ENCODE data around the gene ACTL8. TPM values are rescaled to one million over a fixed set of nuclear protein-coding genes. Genes with fewer than 3 reads are reported as not detected.

The ACTL8 gene
- polyA plus RNA-seq, 1 donor (not counting 4 experiments of a cell fraction or from before 2014, with no cell fraction given): not detected

DNA sequence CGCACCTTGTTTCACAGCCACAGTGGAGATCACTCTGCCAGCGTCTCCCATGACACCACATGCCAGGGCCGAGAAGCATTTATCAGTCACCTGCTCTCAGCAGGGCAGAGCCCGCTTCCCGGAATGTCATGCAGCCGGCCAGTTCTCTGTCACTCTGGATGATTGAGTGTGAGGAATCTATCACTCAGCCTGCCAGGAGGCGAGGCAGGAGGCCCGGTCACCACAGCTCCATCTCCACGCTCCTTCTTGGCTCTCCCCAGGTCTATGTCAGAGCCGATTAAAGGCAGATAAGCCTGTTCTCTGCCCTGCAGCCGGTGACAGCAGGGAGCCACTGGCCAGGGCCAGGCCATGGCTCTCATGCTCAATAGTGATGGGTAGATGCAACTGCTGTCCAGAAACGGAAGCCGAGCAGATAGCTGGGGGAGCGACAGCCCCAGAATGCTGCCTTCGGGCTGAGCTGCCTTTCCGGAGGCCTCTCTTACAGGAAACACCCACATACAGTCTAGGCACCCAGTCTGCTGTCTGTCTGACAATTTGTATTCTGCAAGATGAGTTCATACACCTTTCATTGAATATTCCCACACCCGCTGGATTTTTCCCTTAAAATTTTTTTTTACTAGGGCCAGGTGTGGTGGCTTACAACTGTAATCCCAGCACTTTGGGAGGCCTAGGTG is 64.1 kb downstream of the ACTL8 start:
- FAIRE-seq: no peak
- peaks cover 14% of the 10 kb centered on the region for H3K27me3 ChIP-seq (ENCODE audit: control insufficient read depth, extremely low read depth, insufficient read depth, low read length)
- no peaks in the 10 kb centered on the region for H3K9me3 ChIP-seq (ENCODE audit: control insufficient read depth, low read depth, low read length)
- dilution Hi-C loops (cut with MboI; ENCODE audit: extremely low pct_ligation_motif_present, low sequenced_read_pairs): no loop called here
- H3K4me2 ChIP-seq (ENCODE audit: control insufficient read depth, extremely low read depth, insufficient read depth, low read depth, low read length): no peak overlapping the region
- no peaks in the 10 kb centered on the region for H4K20me1 ChIP-seq (ENCODE audit: control insufficient read depth, extremely low read depth, insufficient read depth, low read length)
- H3K4me3 ChIP-seq (ENCODE audit: control insufficient read depth in 2 of 3, extremely low read depth in 1 of 3, insufficient read depth in 2 of 3, low read depth in 1 of 3, low read length in 3 of 3): no peak overlapping the region
- H3K9me1 ChIP-seq (ENCODE audit: control insufficient read depth, extremely low read depth, insufficient read depth, low read length): no peaks in the 10 kb centered on the region
- H3K9ac ChIP-seq (ENCODE audit: control insufficient read depth, extremely low read depth, insufficient read depth, low read length): no peak overlapping the region
- H3K79me2 ChIP-seq (ENCODE audit: control insufficient read depth, insufficient read depth, low read length): no peaks in the 10 kb centered on the region
- H3K27ac ChIP-seq (ENCODE audit: control insufficient read depth, insufficient read depth, low read length): no peak overlapping the region
- no peak overlapping the region for H2AFZ ChIP-seq (ENCODE audit: control insufficient read depth, low read length)
- no peaks in the 10 kb centered on the region for H3K36me3 ChIP-seq (ENCODE audit: control insufficient read depth in 2 of 2, extremely low read depth in 1 of 2, insufficient read depth in 2 of 2, low read length in 2 of 2)
- H3K4me1 ChIP-seq (ENCODE audit: control insufficient read depth, extremely low read depth, insufficient read depth, low read length): no peaks in the 10 kb centered on the region
- no peak for DNase-seq (ENCODE audit: low read depth, low spot score)
- TF ChIP-seq CTCF (optimal IDR thresholded peaks at IDR 0.05 in 1 of 3, IDR thresholded peaks at IDR 0.05 in 1 of 3, conservative IDR thresholded peaks at IDR 0.05 in 1 of 3; ENCODE audit: extremely low read depth in 1 of 3, insufficient read depth in 2 of 3, low read length in 3 of 3): no peak
- no peak for TF ChIP-seq EZH2 (IDR thresholded peaks at IDR 0.05; ENCODE audit: low read length)

DNA sequence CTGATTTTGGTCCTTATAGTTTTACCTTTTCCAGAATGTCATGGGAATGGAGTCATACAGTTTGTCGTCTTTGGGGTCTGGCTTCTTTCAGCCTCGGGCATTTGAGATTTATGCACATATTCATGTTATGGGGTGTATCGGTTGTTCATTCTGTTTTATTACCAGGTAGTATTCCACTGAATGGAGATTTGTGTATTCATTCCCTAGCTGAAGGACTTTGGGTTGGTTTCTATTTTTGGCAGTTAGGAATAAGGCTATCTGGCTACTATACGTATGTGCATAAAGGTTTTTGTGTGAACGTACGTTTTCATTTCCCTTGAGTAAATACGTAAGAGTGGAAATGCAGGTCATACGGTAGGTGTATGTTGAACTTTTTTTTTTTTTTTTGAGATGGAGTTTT is 65.1 kb downstream of the ACTL8 start:
- no peaks in the 10 kb centered on the region for H3K9me1 ChIP-seq (ENCODE audit: control insufficient read depth, extremely low read depth, insufficient read depth, low read length)
- H3K4me2 ChIP-seq (ENCODE audit: control insufficient read depth, extremely low read depth, insufficient read depth, low read depth, low read length): no peak overlapping the region
- no peaks in the 10 kb centered on the region for H3K9me3 ChIP-seq (ENCODE audit: control insufficient read depth, low read depth, low read length)
- H4K20me1 ChIP-seq (ENCODE audit: control insufficient read depth, extremely low read depth, insufficient read depth, low read length): no peaks in the 10 kb centered on the region
- H3K9ac ChIP-seq (ENCODE audit: control insufficient read depth, extremely low read depth, insufficient read depth, low read length): no peak overlapping the region
- TF ChIP-seq CTCF (optimal IDR thresholded peaks at IDR 0.05 in 1 of 3, IDR thresholded peaks at IDR 0.05 in 1 of 3, conservative IDR thresholded peaks at IDR 0.05 in 1 of 3; ENCODE audit: extremely low read depth in 1 of 3, insufficient read depth in 2 of 3, low read length in 3 of 3) (no peak), EZH2 (IDR thresholded peaks at IDR 0.05; ENCODE audit: low read length) (no peak)
- H3K4me3 ChIP-seq (ENCODE audit: control insufficient read depth in 2 of 3, extremely low read depth in 1 of 3, insufficient read depth in 2 of 3, low read depth in 1 of 3, low read length in 3 of 3): no peak overlapping the region
- H3K4me1 ChIP-seq (ENCODE audit: control insufficient read depth, extremely low read depth, insufficient read depth, low read length): no peaks in the 10 kb centered on the region
- dilution Hi-C loops (cut with MboI; ENCODE audit: extremely low pct_ligation_motif_present, low sequenced_read_pairs): no loop called here
- FAIRE-seq (no peak), DNase-seq (ENCODE audit: low read depth, low spot score) (no peak)
- no peaks in the 10 kb centered on the region for H3K79me2 ChIP-seq (ENCODE audit: control insufficient read depth, insufficient read depth, low read length)
- H3K36me3 ChIP-seq (ENCODE audit: control insufficient read depth in 2 of 2, extremely low read depth in 1 of 2, insufficient read depth in 2 of 2, low read length in 2 of 2): no peaks in the 10 kb centered on the region
- H3K27ac ChIP-seq (ENCODE audit: control insufficient read depth, insufficient read depth, low read length): no peak overlapping the region
- H3K27me3 ChIP-seq (ENCODE audit: control insufficient read depth, extremely low read depth, insufficient read depth, low read length): peaks cover 14% of the 10 kb centered on the region
- H2AFZ ChIP-seq (ENCODE audit: control insufficient read depth, low read length): no peak overlapping the region

Data from keratinocyte (primary cell).